Left forelimb (tissue), 1 donor: ENCODE results near the gene MAP4K4.

Source experiments
- DNase-seq: peaks from one replicate; pipeline ENCODE4 v3.0.0-alpha.2; 2018; ENCODE audit warnings: low spot score

The MAP4K4 gene

DNA sequence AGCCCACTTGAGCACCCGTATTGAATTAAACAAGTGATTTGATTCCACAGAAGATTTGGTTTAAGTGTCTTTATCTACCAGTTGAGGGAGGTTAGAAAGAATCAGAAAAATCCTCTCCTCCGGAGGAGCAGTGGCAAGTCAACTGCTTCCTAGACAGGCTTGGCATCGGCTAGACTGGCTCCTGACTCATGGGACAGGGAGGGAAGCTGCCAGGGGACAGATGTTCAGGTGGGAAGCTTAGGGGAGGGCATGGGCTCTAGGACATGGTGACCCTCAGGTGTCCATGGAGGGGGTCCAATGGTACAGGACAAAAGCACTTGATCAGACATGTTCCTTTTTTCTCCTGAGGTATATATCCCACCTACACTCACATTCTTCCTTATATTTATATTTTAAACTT, 175.0 kb downstream of the MAP4K4 start:
- no peak for DNase-seq

DNA sequence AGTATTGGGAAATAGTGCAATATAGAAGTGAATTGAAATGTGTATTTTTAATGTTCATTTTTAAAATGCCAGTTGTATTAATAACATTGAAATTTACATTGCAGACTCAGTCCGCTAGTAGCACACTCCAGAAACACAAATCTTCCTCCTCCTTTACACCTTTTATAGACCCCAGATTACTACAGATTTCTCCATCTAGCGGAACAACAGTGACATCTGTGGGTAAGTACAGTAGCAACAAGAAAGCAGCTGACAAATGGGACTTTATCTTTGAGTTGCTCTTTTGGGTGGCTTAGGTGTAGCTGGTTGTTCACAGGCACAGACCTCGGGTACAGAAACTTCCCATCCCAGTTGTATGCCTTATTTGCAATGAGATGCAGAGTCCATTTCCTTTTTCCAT, 176.0 kb downstream of the MAP4K4 start:
- DNase-seq, result no peak

DNA sequence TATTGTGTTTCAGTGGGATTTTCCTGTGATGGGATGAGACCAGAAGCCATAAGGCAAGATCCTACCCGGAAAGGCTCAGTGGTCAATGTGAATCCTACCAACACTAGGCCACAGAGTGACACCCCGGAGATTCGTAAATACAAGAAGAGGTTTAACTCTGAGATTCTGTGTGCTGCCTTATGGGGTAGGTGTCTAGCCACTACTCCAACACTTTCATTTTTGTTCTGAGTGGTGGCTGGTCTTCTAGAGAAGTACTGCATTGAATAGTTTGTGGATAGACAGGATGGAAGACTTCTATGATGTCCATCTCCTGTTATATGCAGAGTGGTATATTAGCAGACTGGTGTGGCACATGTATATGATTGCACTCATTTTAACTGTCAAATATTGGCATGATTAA, 176.6 kb downstream of the MAP4K4 start:
- DNase-seq, result no peak

DNA sequence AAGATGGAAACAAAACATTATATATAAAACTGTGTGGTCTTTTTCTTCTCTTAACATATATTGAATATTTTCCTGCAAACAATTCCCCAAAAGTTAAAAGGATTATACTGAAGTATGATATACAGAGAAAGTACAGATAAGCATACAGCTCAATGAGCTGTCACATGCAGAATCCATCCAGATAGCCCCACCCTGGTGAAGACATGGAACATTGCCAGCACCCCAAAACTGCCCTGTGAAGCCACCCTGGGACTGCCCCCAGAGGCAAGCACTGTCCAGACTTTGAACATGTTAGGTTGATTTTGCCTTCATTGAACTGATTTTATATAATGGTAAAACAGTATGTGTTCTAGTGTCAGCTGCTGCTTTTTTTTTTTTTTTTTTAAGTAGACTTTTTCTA, 182.0 kb downstream of the MAP4K4 start:
- no peak for DNase-seq

- DNase-seq, result no peak
Measured at GRCh38 chr2:101881131-101881530, 183.6 kb downstream of the MAP4K4 start.

GRCh38 chr2:101882769-101883307, 185.3 kb downstream of the MAP4K4 start:
- no peak for DNase-seq

- no peak for DNase-seq
Measured at GRCh38 chr2:101883860-101884259, 186.4 kb downstream of the MAP4K4 start.

- DNase-seq, result no peak
Measured at GRCh38 chr2:101884423-101884822, 186.9 kb downstream of the MAP4K4 start.

DNA sequence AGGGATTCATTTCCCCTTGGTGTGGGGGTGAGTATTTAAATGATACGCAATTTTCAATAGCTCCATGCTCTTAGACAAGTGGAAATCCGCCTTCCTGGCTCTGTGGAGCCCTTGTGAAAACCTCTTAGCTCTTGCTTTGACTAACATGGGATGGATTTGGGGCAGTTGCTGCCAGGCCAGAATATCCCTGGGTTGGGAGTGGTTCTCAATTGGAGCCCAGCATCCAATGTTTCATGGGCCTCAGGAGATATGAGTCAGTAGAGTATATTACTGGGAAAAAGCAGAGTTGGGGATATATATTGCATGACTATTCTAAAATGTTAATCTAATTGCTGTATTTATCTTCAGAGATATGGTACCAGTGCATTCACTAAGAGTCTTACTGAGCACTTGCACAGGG, 189.8 kb downstream of the MAP4K4 start:
- no peak for DNase-seq

GRCh38 chr2:101889460-101890098, 192.1 kb downstream of the MAP4K4 start:
- DNase-seq, result no peak

- DNase-seq, result no peak
Measured at GRCh38 chr2:101892377-101892776, 194.9 kb downstream of the MAP4K4 start.

- DNase-seq, result no peak
Measured at GRCh38 chr2:101893681-101894381, 196.3 kb downstream of the MAP4K4 start.

- DNase-seq, result no peak
Measured at GRCh38 chr2:101895039-101895438, 197.5 kb downstream of the MAP4K4 start.

DNA sequence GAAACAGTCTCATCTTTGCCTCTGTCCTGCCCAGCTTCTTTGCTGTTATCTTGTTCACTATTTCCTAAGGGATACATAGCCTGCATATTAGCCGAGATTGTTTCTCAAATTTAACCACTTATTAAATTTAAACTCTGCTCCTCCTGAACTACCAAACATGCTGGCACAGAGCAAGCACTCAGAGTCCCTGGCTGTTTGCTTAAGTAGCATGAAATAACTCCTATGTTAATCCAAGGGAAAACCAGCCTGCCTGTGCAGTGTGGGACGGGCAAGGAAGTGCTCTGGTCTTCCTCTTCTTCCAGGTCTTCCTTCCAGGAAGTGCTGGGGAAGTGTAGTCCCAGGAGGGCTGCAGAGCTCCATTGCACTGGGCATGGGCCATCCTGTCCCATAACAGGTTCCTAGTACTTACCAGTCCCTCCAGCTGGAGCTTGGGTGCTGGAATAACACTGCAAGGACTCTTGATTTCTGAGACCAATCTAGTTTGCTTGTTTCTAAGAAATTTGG, 198.4 kb downstream of the MAP4K4 start:
- DNase-seq, result no peak

DNA sequence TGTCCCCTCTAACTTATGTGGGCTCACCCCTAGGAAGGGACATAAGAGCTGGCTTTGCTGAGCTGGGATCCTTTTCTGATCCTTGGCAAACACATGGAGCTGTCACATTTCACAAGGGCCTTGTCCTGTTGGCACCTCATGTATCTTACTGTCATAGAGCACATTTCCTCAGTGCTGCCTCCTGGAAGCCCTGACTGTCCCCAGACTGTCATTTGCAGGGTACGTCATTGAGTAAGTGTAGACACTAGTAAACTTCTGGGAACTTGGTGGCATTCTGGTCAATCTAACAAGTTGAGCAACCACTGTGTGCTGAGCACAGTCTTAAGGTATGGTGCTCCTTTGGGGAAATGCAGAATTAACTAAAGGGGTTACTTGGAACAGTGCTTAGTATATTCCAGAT, 199.8 kb downstream of the MAP4K4 start:
- DNase-seq, result no peak

DNA sequence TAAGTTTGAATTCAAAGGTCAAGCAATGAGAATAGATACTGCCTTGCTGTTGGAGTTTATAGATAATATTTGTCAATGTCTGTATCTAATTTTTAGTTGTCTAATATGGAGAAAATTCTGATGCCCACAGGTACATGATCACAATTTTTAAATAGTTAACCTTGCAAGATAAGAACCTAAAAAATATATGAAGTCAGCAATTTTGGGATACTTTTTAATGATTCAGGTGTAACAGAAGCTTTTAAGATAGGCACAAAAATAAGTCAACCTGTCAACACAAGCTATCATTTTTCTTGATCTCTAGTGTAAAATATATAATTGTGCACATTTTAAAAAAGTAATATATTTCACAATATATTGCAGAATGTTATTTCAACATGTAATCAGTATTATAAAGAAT, 201.8 kb downstream of the MAP4K4 start:
- DNase-seq, result no peak

- no peak for DNase-seq
Measured at GRCh38 chr2:101899871-101900270, 202.4 kb downstream of the MAP4K4 start.

DNA sequence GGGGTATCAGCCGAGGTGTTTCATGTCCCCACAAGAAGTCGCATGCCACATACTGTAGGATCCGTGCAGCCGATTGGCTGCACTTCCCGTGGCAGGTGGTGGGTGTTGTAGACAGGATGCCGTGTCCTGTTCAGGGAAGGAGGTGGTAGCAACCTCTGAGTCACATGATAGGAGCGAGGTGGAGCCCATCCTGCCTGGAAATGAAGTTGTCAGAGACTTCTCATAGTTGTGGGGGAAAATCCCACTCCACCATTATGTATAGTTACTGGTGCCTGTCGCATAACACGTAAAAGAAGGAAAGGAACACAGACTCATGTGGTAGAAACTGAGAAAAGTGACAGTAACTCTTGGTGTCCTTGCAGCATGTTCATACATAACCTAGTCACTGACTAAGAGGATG, 202.9 kb downstream of the MAP4K4 start:
- DNase-seq, result no peak

DNA sequence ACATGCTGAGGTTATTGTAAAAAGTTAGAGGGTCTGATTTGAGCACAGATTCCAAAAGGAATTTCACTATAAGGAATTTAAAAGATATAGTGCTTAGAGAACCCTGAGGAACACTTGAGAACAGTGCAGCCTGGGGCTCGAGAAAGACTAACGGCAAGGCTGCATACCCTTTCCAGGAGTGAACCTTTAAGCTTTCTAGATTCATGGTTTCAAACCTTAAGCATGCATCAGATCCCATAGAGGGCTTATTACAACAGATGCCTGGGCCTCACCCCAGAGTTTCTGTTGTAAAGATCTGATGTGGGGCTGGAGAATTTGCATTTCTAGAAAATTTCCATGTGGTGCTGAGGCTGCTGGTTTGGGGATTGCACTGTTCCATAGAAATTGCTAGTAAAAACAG, 203.7 kb downstream of the MAP4K4 start:
- DNase-seq, result no peak

- DNase-seq, result no peak
Measured at GRCh38 chr2:101902169-101902568, 204.7 kb downstream of the MAP4K4 start.

- DNase-seq, result no peak
Measured at GRCh38 chr2:101904916-101905315, 207.4 kb downstream of the MAP4K4 start.

DNA sequence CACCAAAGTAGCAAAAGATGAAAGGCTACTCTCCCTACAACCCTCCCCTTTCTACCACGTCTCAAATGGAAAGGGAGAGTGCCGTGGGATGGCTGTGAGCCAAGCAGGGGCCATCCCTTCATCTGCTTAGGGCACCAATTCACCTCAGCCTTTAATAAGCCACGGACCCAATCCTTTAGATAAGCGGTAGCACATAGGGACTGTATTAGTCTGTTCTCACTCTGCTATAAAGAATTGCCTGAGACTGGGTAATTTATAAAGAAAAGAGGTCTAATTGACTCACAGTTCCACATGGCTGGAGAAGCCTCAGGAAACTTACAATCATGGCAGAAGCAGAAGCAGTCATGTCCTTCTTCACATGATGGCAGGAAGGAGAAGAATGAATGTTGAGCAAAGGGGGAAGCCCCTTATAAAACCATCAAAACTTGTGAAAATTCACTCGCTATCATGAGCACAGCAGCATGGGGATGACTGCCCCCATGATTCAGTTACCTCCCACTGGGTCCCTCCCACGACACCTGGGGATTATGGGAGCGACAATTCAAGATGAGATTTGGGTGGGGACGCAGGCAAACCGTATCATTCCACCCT, 208.3 kb downstream of the MAP4K4 start:
- no peak for DNase-seq

GRCh38 chr2:101909760-101910159, 212.3 kb downstream of the MAP4K4 start:
- no peak for DNase-seq
